Neural progenitor cell (in vitro differentiated cells): Measurements from ENCODE around the gene IGBP1. TPM values are rescaled to one million over a fixed set of nuclear protein-coding genes. Genes with fewer than 3 reads are reported as not detected.

Experiments used
- DNase-seq: peaks from one replicate; pipeline ENCODE4 v3.0.0-alpha.2; 2016; ENCODE audit warnings: low spot score
- H2AFZ ChIP-seq: fragments of 200-600 bp; sonication (generic); replicated peaks from 2 replicates; pipeline ENCODE4 v1.6.1; 2016; ENCODE audit warnings: antibody characterized with exemption
- H3F3A ChIP-seq: fragments of 200-600 bp; sonication (generic); 2 replicates; pipeline ENCODE4 v1.6.1; 2016; ENCODE audit warnings: antibody characterized with exemption, low read depth
- H3K27ac ChIP-seq: fragments of 200-600 bp; sonication (generic); 2 replicates; pipeline ENCODE4 v1.5.1; 2016; ENCODE audit warnings: mild to moderate bottlenecking
- H3K27me3 ChIP-seq: fragments of 200-600 bp; sonication (generic); 2 replicates; pipeline ENCODE4 v1.6.1; 2016; ENCODE audit warnings: mild to moderate bottlenecking, moderate library complexity
- H3K36me3 ChIP-seq: fragments of 200-600 bp; sonication (generic); 2 replicates; pipeline ENCODE4 v1.5.1; 2016
- H3K4me1 ChIP-seq: fragments of 200-600 bp; sonication (generic); 2 replicates; pipeline ENCODE4 v1.6.1; 2016; ENCODE audit warnings: mixed run types
- H3K4me2 ChIP-seq: fragments of 200-600 bp; sonication (generic); 2 replicates; pipeline ENCODE4 v1.6.1; 2016
- H3K4me3 ChIP-seq: fragments of 200-600 bp; sonication (generic); 2 replicates; pipeline ENCODE4 v1.5.1; 2016
- H3K79me2 ChIP-seq: fragments of 200-600 bp; sonication (generic); 2 replicates; pipeline ENCODE4 v1.6.1; 2016; ENCODE audit warnings: low read depth
- H3K9ac ChIP-seq: fragments of 200-600 bp; sonication (generic); 2 replicates; pipeline ENCODE4 v1.6.1; 2016
- H3K9me3 ChIP-seq: fragments of 200-600 bp; sonication (generic); 2 replicates; pipeline ENCODE4 v1.5.1; 2016; ENCODE audit warnings: low read depth
- H4K20me1 ChIP-seq: fragments of 200-600 bp; sonication (generic); 2 replicates; pipeline ENCODE4 v1.6.1; 2016; ENCODE audit warnings: low read depth
- H3K27ac Mint-ChIP-seq: 3 replicates; pipeline ENCODE4 v1.8.0; 2021; ENCODE audit warnings: mixed read lengths
- H3K27me3 Mint-ChIP-seq: 2 replicates; pipeline ENCODE4 v1.8.0; 2022; ENCODE audit warnings: low read depth, mild to moderate bottlenecking, inconsistent platforms, moderate library complexity, mixed read lengths; ENCODE audit not compliant: insufficient read depth
- H3K36me3 Mint-ChIP-seq: 3 replicates; pipeline ENCODE4 v1.8.0; 2021; ENCODE audit warnings: mixed read lengths
- H3K4me1 Mint-ChIP-seq: 3 replicates; pipeline ENCODE4 v1.8.0; 2021; ENCODE audit warnings: mixed read lengths
- H3K4me3 Mint-ChIP-seq: 3 replicates; pipeline ENCODE4 v1.8.0; 2021; ENCODE audit warnings: mild to moderate bottlenecking, moderate library complexity, mixed read lengths
- H3K9me3 Mint-ChIP-seq: 3 replicates; pipeline ENCODE4 v1.8.0; 2020; ENCODE audit warnings: mixed read lengths
- CTCF ChIP-seq: fragments of 200-600 bp; sonication (generic); IDR thresholded peaks from 2 replicates; pipeline ENCODE4 v1.5.1; 2017; ENCODE audit warnings: antibody characterized with exemption, mild to moderate bottlenecking
- EZH2 ChIP-seq: fragments of 200-600 bp; sonication (generic); IDR thresholded peaks from 2 replicates; pipeline ENCODE4 v1.6.1; 2017; ENCODE audit warnings: antibody characterized with exemption, mild to moderate bottlenecking, moderate library complexity
- EZH2phosphoT487 ChIP-seq: fragments of 200-600 bp; sonication (generic); IDR thresholded peaks from 2 replicates; pipeline ENCODE4 v1.6.1; 2017; ENCODE audit warnings: antibody characterized with exemption
- total RNA-seq: library from RNA; depleted of rRNA; stranded (reverse); fragments of >200 nt; gene quantifications from 2 replicates; pipeline ENCODE4 v1.2.3, GENCODE V29; 2015; ENCODE audit warnings: low replicate concordance

Gene IGBP1
- total RNA-seq, 1 donor from 2014 or later = 54.0 TPM

- no peaks in the 10 kb centered on the region for H4K20me1 ChIP-seq
- DNase-seq = no peak
- H3K9ac ChIP-seq = no peak overlapping the region
- peaks cover 4% of the 10 kb centered on the region for H3K27me3 Mint-ChIP-seq
- no peak overlapping the region for H3K4me3 ChIP-seq
- H3K27ac Mint-ChIP-seq = no peak overlapping the region
- H3K36me3 Mint-ChIP-seq = no peaks in the 10 kb centered on the region
- H3K4me1 ChIP-seq = no peaks in the 10 kb centered on the region
- H3F3A ChIP-seq = no peaks in the 10 kb centered on the region
- H3K9me3 Mint-ChIP-seq = peaks cover 17% of the 10 kb centered on the region
- no peaks in the 10 kb centered on the region for H3K9me3 ChIP-seq
- H3K27me3 ChIP-seq = no peaks in the 10 kb centered on the region
- H3K36me3 ChIP-seq = no peaks in the 10 kb centered on the region
- TF ChIP-seq CTCF = no peak
- no peak for TF ChIP-seq EZH2
- TF ChIP-seq EZH2phosphoT487 = no peak
- H3K4me3 Mint-ChIP-seq = no peak overlapping the region
- no peak overlapping the region for H3K27ac ChIP-seq
- no peak overlapping the region for H2AFZ ChIP-seq
- no peak overlapping the region for H3K4me2 ChIP-seq
- H3K4me1 Mint-ChIP-seq = peaks cover 14% of the 10 kb centered on the region
- no peaks in the 10 kb centered on the region for H3K79me2 ChIP-seq
Observed at GRCh38 chrX:70124678-70125077, 8.6 kb upstream of the IGBP1 start.

- no peak overlapping the region for H3K9ac ChIP-seq
- no peak overlapping the region for H3K4me3 Mint-ChIP-seq
- H3K27me3 Mint-ChIP-seq = no peaks in the 10 kb centered on the region
- no peak for TF ChIP-seq EZH2
- no peak for TF ChIP-seq EZH2phosphoT487
- TF ChIP-seq CTCF = no peak
- H2AFZ ChIP-seq = peak overlapping the region; percentile 26
- no peaks in the 10 kb centered on the region for H3F3A ChIP-seq
- H4K20me1 ChIP-seq = no peaks in the 10 kb centered on the region
- no peaks in the 10 kb centered on the region for H3K9me3 ChIP-seq
- no peak overlapping the region for H3K4me2 ChIP-seq
- no peak overlapping the region for H3K4me3 ChIP-seq
- peaks cover 4% of the 10 kb centered on the region for H3K4me1 ChIP-seq
- peaks cover 22% of the 10 kb centered on the region for H3K4me1 Mint-ChIP-seq
- H3K27me3 ChIP-seq = no peaks in the 10 kb centered on the region
- no peaks in the 10 kb centered on the region for H3K36me3 ChIP-seq
- H3K79me2 ChIP-seq = no peaks in the 10 kb centered on the region
- H3K36me3 Mint-ChIP-seq = no peaks in the 10 kb centered on the region
- H3K27ac Mint-ChIP-seq = no peak overlapping the region
- no peak overlapping the region for H3K27ac ChIP-seq
- peak; percentile 9 for DNase-seq
- peaks cover 12% of the 10 kb centered on the region for H3K9me3 Mint-ChIP-seq
Observed at GRCh38 chrX:70128071-70128470, 5.2 kb upstream of the IGBP1 start.

DNA sequence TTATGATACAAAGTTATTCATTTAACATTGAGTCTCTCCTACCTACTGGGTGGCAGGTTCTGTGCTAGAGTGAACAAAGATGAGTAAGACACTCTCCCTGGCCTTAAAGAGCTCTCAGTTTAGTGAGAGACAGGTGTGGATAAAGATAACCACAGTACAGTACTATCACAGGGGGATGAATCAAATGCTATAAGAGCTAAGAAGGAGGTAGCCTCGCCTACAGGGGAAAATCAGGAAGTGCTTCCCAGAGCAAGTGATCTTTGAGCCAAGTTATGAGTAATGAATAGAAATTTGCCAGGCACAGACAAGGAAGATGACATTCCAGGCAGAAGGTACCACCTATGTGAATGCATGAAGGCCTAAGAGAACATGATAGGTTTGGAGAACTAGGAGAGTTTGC lies 3.4 kb upstream of the IGBP1 start:
- no peaks in the 10 kb centered on the region for H3K27me3 ChIP-seq
- Mint-ChIP-seq H3K27me3 (peaks cover 7% of the 10 kb centered on the region), H3K9me3 (no peaks in the 10 kb centered on the region), H3K4me1 (peaks cover 22% of the 10 kb centered on the region), H3K27ac (no peak overlapping the region), H3K4me3 (no peak overlapping the region), H3K36me3 (no peaks in the 10 kb centered on the region)
- no peak overlapping the region for H3K27ac ChIP-seq
- no peak overlapping the region for H3K9ac ChIP-seq
- no peak overlapping the region for H3K4me2 ChIP-seq
- no peaks in the 10 kb centered on the region for H3K36me3 ChIP-seq
- H4K20me1 ChIP-seq = no peaks in the 10 kb centered on the region
- peaks cover 10% of the 10 kb centered on the region for H3K79me2 ChIP-seq
- H3K4me1 ChIP-seq = peaks cover 4% of the 10 kb centered on the region
- no peak for TF ChIP-seq EZH2phosphoT487
- TF ChIP-seq EZH2 = no peak
- TF ChIP-seq CTCF = no peak
- no peak overlapping the region for H2AFZ ChIP-seq
- H3K9me3 ChIP-seq = no peaks in the 10 kb centered on the region
- H3K4me3 ChIP-seq = no peak overlapping the region
- peaks cover 4% of the 10 kb centered on the region for H3F3A ChIP-seq
- no peak for DNase-seq
